Liver (tissue), 9 donors: Measurements from ENCODE around the gene RAB3GAP1. TPM values are rescaled to one million over a fixed set of nuclear protein-coding genes. Genes with fewer than 3 reads are reported as not detected.

ENCODE experiments used
- DNase-seq: peaks from one replicate; pipeline ENCODE4 v3.0.0-alpha.2; 2017; ENCODE audit warnings: low spot score
- H3K27ac ChIP-seq, 2 donors: one replicate each; pipeline ENCODE4 v1.7.0; 2013; ENCODE audit warnings: inconsistent platforms in 2 of 2, low read length in 2 of 2, control low read depth in 1 of 2, low read depth in 1 of 2, mild to moderate bottlenecking in 1 of 2
- H3K27me3 ChIP-seq, 4 donors: one replicate each; pipeline versions ENCODE4 v1.6.1 to v1.7.0; 2013; ENCODE audit warnings: low read length in 3 of 4, inconsistent platforms in 1 of 4, mild to moderate bottlenecking in 1 of 4, moderate library complexity in 1 of 4; ENCODE audit not compliant: control insufficient read depth in 4 of 4, insufficient read depth in 4 of 4
- H3K36me3 ChIP-seq, 4 donors: one replicate each; pipeline versions ENCODE4 v1.6.1 to v1.7.0; 2013; ENCODE audit warnings: low read length in 3 of 4, mild to moderate bottlenecking in 3 of 4, low read depth in 1 of 4, moderate library complexity in 1 of 4; ENCODE audit not compliant: control insufficient read depth in 4 of 4, insufficient read depth in 3 of 4
- H3K4me1 ChIP-seq, 4 donors: one replicate each; pipeline versions ENCODE4 v1.6.1 to v1.7.0; 2013; ENCODE audit warnings: low read length in 3 of 4, mild to moderate bottlenecking in 3 of 4, moderate library complexity in 1 of 4; ENCODE audit not compliant: control insufficient read depth in 4 of 4, insufficient read depth in 4 of 4
- H3K4me3 ChIP-seq, 3 donors: one replicate each; pipeline versions ENCODE4 v1.6.1 to v1.7.0; 2013; ENCODE audit warnings: low read length in 3 of 3, control low read depth in 1 of 3, low read depth in 1 of 3, mild to moderate bottlenecking in 1 of 3
- H3K9ac ChIP-seq, 2 donors: one replicate each; pipeline ENCODE4 v1.7.0; 2013; ENCODE audit warnings: low read length in 2 of 2, mild to moderate bottlenecking in 2 of 2, moderate library complexity in 2 of 2, control low read depth in 1 of 2, low read depth in 1 of 2
- H3K9me3 ChIP-seq, 4 donors: one replicate each; pipeline versions ENCODE4 v1.6.1 to v1.7.0; 2013; ENCODE audit warnings: low read length in 3 of 4; ENCODE audit not compliant: control insufficient read depth in 4 of 4
- EGR1 ChIP-seq, 2 donors: IDR thresholded peaks; 2 replicates each; pipeline ENCODE4 v1.6.1; 2016 to 2018; ENCODE audit warnings: antibody characterized with exemption in 2 of 2, low read depth in 2 of 2
- FOXA1 ChIP-seq: IDR thresholded peaks from 2 replicates; pipeline ENCODE4 v1.6.1; 2016; ENCODE audit warnings: antibody characterized with exemption
- FOXA2 ChIP-seq: IDR thresholded peaks from 2 replicates; pipeline ENCODE4 v1.6.1; 2016; ENCODE audit warnings: antibody characterized with exemption
- GABPA ChIP-seq, 2 donors: IDR thresholded peaks in 1 of 2; conservative IDR thresholded peaks in 1 of 2; 2 replicates each; pipeline ENCODE4 v1.6.1; 2016; ENCODE audit warnings: antibody characterized with exemption in 2 of 2, mild to moderate bottlenecking in 1 of 2, moderate library complexity in 1 of 2
- HNF4A ChIP-seq, 2 donors: conservative IDR thresholded peaks; 2 replicates each; pipeline ENCODE4 v1.6.1; 2016; ENCODE audit warnings: antibody characterized with exemption in 2 of 2, mild to moderate bottlenecking in 2 of 2
- JUND ChIP-seq, 2 donors: IDR thresholded peaks; 2 replicates each; pipeline ENCODE4 v1.6.1; 2016; ENCODE audit warnings: antibody characterized with exemption in 2 of 2
- RAD21 ChIP-seq, 2 donors: IDR thresholded peaks; 2 replicates each; pipeline ENCODE4 v1.6.1; 2016; ENCODE audit warnings: antibody characterized with exemption in 2 of 2, mild to moderate bottlenecking in 2 of 2
- TAF1 ChIP-seq: conservative IDR thresholded peaks from 2 replicates; pipeline ENCODE4 v1.6.1; 2016; ENCODE audit warnings: antibody characterized with exemption, mild to moderate bottlenecking
- WGBS: extraction: QIAGEN DNeasy Blood & Tissue Kit; methylation state at CpG from one replicate; pipeline ENCODE4 v1.1.7; 2013; 5-methylcytosine and 5-hydroxymethylcytosine counted together
- polyA plus RNA-seq, 2 donors: library from polyadenylated mRNA; stranded (reverse) in 1 of 2; unstranded in 1 of 2; fragments of 200-250 nt in 1 of 2; fragments of >200 nt in 1 of 2; fragmentation: Nextera tagmentation in 1 of 2; extraction: Ambion mirVana in 1 of 2; gene quantifications; one replicate each; pipeline versions ENCODE4 v1.2.1 to v1.2.3, GENCODE V29; 2013 to 2015
- total RNA-seq, 2 donors: library from RNA; depleted of rRNA; stranded (reverse); fragments of >200 nt; gene quantifications; one replicate each; pipeline ENCODE4 v1.2.3, GENCODE V29; 2014
- TF ChIP-seq, protein P1 (sequence below): fragments of 150-350 bp; IDR thresholded peaks from 2 replicates; pipeline ENCODE4 v1.5.1; 2017; ENCODE audit warnings: improper control_type of control experiment, low read depth, low read length; ENCODE audit not compliant: missing input control
- TF ChIP-seq, protein P2 (sequence below): IDR thresholded peaks from 2 replicates; pipeline ENCODE4 v1.6.1; 2016; ENCODE audit warnings: antibody characterized with exemption
- donor health status: healthy.
- donor health status: healthy.
- donor health status: healthy.
- donor health status: healthy.
- donor health status: healthy.

Gene RAB3GAP1
- total and polyA plus RNA-seq, 4 donors, result 8.8 to 30.0 (median 15.1) TPM

DNA sequence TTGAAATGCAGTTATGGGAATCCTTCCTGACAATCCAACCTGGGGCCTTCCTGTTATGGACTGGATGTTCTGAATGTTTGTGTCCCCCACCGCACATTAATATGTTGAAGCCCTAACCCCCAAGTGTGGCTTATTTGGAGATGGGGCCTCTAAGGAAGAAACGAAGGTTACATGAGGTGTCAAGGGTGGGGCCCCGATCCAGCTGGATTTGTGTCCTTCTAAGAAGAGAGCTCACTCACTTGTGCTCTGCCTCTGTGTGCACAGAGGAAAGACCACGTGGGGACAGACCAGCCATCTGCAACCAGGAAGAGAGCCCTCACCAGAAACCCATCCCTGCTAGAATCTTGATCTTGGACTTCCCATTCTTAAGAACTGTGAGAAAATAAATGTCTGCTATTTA lies 49.3 kb upstream of the RAB3GAP1 start:
- Histone ChIP-seq H3K4me3 (no peak overlapping the region), H3K4me1 (peaks cover 0 to 6% (median 0%) of the 10 kb centered on the region in 4 donors)
- 83% methylated on average over 4 of the region's 4 CpGs for WGBS

DNA sequence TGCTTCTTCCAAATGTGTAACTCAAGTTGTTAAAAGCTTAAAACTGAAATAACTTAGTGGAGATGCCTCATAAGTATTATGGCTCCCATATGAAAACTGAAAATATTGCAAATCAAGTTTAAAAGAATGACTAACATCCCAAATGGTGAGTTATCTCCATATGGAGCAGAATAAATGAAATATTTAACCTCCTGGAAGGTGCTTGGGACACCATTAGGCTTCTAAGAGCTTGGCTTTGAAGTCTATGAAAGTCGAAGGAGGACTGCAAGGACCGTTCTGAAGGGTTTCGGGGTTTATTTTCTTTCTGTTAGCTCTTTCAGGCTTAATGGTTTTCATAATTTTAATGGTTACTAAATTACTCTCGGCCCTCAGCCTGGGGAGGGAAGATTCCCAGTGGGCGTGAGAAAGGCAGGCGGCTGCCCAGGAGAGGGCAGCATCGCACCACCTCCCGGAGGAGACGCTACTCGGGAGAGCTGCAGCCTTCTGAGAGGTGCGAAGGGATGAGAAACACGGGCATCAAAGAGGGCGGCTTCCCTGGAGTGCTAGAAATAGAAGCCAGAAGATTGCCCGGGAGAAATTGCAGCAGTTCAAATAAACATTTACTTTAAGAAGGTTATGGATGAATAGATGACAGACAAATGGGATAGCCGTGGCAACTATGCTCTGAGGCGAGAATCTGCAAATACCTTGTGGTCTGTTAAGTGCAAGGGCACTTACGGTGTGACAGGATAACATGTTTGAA lies 47.9 kb upstream of the RAB3GAP1 start:
- Histone ChIP-seq H3K4me1 (peaks cover 0 to 6% (median 0%) of the 10 kb centered on the region in 4 donors), H3K36me3 (no peaks in the 10 kb centered on the region), H3K4me3 (no peak overlapping the region), H3K9ac (no peak overlapping the region), H3K9me3 (no peaks in the 10 kb centered on the region), H3K27me3 (peaks cover 0 to 3% (median 0%) of the 10 kb centered on the region in 4 donors), H3K27ac (no peak overlapping the region)
- DNase-seq, result peak; percentile 73
- 11% methylated on average over 17 of the region's 17 CpGs for WGBS
- TF ChIP-seq HNF4A (conservative IDR thresholded peaks at IDR 0.05) (no peak), RAD21 (IDR thresholded peaks at IDR 0.05) (peak; percentile 98 to 99)
- TF ChIP-seq, protein P1, sequence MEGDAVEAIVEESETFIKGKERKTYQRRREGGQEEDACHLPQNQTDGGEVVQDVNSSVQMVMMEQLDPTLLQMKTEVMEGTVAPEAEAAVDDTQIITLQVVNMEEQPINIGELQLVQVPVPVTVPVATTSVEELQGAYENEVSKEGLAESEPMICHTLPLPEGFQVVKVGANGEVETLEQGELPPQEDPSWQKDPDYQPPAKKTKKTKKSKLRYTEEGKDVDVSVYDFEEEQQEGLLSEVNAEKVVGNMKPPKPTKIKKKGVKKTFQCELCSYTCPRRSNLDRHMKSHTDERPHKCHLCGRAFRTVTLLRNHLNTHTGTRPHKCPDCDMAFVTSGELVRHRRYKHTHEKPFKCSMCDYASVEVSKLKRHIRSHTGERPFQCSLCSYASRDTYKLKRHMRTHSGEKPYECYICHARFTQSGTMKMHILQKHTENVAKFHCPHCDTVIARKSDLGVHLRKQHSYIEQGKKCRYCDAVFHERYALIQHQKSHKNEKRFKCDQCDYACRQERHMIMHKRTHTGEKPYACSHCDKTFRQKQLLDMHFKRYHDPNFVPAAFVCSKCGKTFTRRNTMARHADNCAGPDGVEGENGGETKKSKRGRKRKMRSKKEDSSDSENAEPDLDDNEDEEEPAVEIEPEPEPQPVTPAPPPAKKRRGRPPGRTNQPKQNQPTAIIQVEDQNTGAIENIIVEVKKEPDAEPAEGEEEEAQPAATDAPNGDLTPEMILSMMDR, result peak; percentile 88

More for the DNA sequence above, 49.3 kb upstream of the RAB3GAP1 start:
- no peaks in the 10 kb centered on the region for H3K36me3 ChIP-seq
- no peaks in the 10 kb centered on the region for H3K9me3 ChIP-seq
- no peak overlapping the region for H3K27ac ChIP-seq
- peaks cover 0 to 3% (median 0%) of the 10 kb centered on the region in 4 donors for H3K27me3 ChIP-seq
- DNase-seq, result no peak
- no peak for TF ChIP-seq FOXA1
- no peak for TF ChIP-seq EGR1 (IDR thresholded peaks at IDR 0.05; ENCODE audit: low read depth in 2 of 2)
- no peak for TF ChIP-seq GABPA (IDR thresholded peaks at IDR 0.05 in 1 of 2, conservative IDR thresholded peaks at IDR 0.05 in 1 of 2)
- no peak for TF ChIP-seq TAF1
- TF ChIP-seq, protein P2, sequence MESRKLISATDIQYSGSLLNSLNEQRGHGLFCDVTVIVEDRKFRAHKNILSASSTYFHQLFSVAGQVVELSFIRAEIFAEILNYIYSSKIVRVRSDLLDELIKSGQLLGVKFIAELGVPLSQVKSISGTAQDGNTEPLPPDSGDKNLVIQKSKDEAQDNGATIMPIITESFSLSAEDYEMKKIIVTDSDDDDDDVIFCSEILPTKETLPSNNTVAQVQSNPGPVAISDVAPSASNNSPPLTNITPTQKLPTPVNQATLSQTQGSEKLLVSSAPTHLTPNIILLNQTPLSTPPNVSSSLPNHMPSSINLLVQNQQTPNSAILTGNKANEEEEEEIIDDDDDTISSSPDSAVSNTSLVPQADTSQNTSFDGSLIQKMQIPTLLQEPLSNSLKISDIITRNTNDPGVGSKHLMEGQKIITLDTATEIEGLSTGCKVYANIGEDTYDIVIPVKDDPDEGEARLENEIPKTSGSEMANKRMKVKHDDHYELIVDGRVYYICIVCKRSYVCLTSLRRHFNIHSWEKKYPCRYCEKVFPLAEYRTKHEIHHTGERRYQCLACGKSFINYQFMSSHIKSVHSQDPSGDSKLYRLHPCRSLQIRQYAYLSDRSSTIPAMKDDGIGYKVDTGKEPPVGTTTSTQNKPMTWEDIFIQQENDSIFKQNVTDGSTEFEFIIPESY, result no peak
- TF ChIP-seq, protein P1, result no peak
- no peak for TF ChIP-seq HNF4A (conservative IDR thresholded peaks at IDR 0.05)
- no peak for TF ChIP-seq JUND (IDR thresholded peaks at IDR 0.05)
- no peak for TF ChIP-seq FOXA2
- H3K9ac ChIP-seq, result no peak overlapping the region
